Loucy (cell line): Measurements from ENCODE around the gene MMP20.

Experiments
- CTCF ChIP-seq: fragments of 200-600 bp; sonication (generic); conservative IDR thresholded peaks from 2 replicates; pipeline ENCODE4 v1.5.1; 2014; ENCODE audit warnings: mild to moderate bottlenecking, antibody characterized with exemption, low read length
- EZH2phosphoT487 ChIP-seq: fragments of 200-600 bp; IDR thresholded peaks from 2 replicates; pipeline ENCODE4 v1.6.1; 2018; ENCODE audit warnings: antibody characterized with exemption, mild to moderate bottlenecking, moderate library complexity, borderline replicate concordance

DNA sequence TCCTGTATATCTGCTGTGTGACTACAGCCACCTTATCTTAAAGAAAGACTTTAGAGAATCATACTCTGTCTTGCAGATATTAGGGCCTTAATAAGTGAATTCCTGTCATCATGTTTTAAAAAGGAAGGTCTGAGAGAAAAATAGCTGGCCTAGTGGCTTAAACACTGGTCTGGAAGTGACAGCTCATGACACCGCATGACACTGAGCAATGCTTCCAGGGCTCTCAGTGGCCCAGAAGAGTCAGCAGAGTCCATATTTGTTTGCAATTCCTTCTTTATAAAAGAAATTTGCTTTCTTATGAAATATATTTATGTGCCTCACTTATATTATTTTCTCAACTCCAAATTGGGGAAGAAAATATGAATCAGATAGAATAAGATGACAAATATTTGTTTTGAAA, 33.0 kb downstream of the MMP20 start:
- TF ChIP-seq CTCF (no peak), EZH2phosphoT487 (no peak)
